H9 (cell line): ENCODE data around the gene BRI3BP. TPM values are rescaled to one million over a fixed set of nuclear protein-coding genes. Genes with fewer than 3 reads are reported as not detected.

Experiments
- DNase-seq: peaks from one replicate; pipeline ENCODE4 v3.0.0-alpha.2; 2017
- H2AFZ ChIP-seq: one replicate; pipeline ENCODE4 v1.6.1; 2013; ENCODE audit warnings: mild to moderate bottlenecking, low read length, control low read depth, moderate library complexity
- H2AK5ac ChIP-seq: 2 replicates; pipeline ENCODE4 v1.6.1; 2013; ENCODE audit warnings: low read length, control low read depth, mixed read lengths; ENCODE audit not compliant: insufficient read length
- H2BK120ac ChIP-seq: one replicate; pipeline ENCODE4 v1.6.1; 2013; ENCODE audit warnings: low read depth, mild to moderate bottlenecking, low read length, control low read depth, inconsistent platforms; ENCODE audit not compliant: poor library complexity, severe bottlenecking
- H2BK12ac ChIP-seq: 2 replicates; pipeline ENCODE4 v1.6.1; 2013; ENCODE audit warnings: low read length, control low read depth, mixed read lengths, low read depth; ENCODE audit not compliant: insufficient read length
- H2BK15ac ChIP-seq: 2 replicates; pipeline ENCODE4 v1.6.1; 2013; ENCODE audit warnings: low read depth, low read length, control low read depth
- H2BK20ac ChIP-seq: one replicate; pipeline ENCODE4 v1.6.1; 2013; ENCODE audit warnings: low read depth, mild to moderate bottlenecking, low read length, control low read depth, inconsistent platforms; ENCODE audit not compliant: poor library complexity, severe bottlenecking
- H2BK5ac ChIP-seq: 2 replicates; pipeline ENCODE4 v1.6.1; 2013; ENCODE audit warnings: low read length, control low read depth, mixed read lengths; ENCODE audit not compliant: insufficient read length
- H3K14ac ChIP-seq: 2 replicates; pipeline ENCODE4 v1.6.1; 2013; ENCODE audit warnings: low read length, control low read depth; ENCODE audit not compliant: insufficient read depth
- H3K18ac ChIP-seq: 2 replicates; pipeline ENCODE4 v1.6.1; 2013; ENCODE audit warnings: low read depth, mild to moderate bottlenecking, mixed read lengths, low read length, control low read depth; ENCODE audit not compliant: insufficient read length
- H3K23ac ChIP-seq: 2 replicates; pipeline ENCODE4 v1.6.1; 2013; ENCODE audit warnings: low read length, control low read depth, mixed read lengths, low read depth; ENCODE audit not compliant: insufficient read length
- H3K23me2 ChIP-seq: 2 replicates; pipeline ENCODE4 v1.6.1; 2013; ENCODE audit warnings: low read depth, mild to moderate bottlenecking, mixed read lengths, low read length, control low read depth; ENCODE audit not compliant: insufficient read length, poor library complexity, severe bottlenecking
- H3K27ac ChIP-seq: 2 replicates; pipeline ENCODE4 v1.5.1; 2013; ENCODE audit warnings: low read length, control low read depth, mixed read lengths, low read depth; ENCODE audit not compliant: insufficient read length
- H3K27me3 ChIP-seq: 2 replicates; pipeline ENCODE4 v1.6.1; 2013; ENCODE audit warnings: low read length, control low read depth, inconsistent platforms; ENCODE audit not compliant: insufficient read depth
- H3K4ac ChIP-seq: 2 replicates; pipeline ENCODE4 v1.6.1; 2013; ENCODE audit warnings: low read depth, mild to moderate bottlenecking, control low read depth, inconsistent platforms, low read length, moderate library complexity
- H3K4me1 ChIP-seq: 2 replicates; pipeline ENCODE4 v1.6.1; 2013; ENCODE audit warnings: low read length, control low read depth, inconsistent platforms; ENCODE audit not compliant: insufficient read depth
- H3K4me2 ChIP-seq: 2 replicates; pipeline ENCODE4 v1.6.1; 2013; ENCODE audit warnings: low read length, control low read depth, mixed read lengths; ENCODE audit not compliant: insufficient read length, insufficient read depth
- H3K56ac ChIP-seq: 2 replicates; pipeline ENCODE4 v1.6.1; 2013; ENCODE audit warnings: low read depth, mild to moderate bottlenecking, mixed read lengths, low read length, control low read depth; ENCODE audit not compliant: insufficient read length
- H3K79me1 ChIP-seq: 2 replicates; pipeline ENCODE4 v1.6.1; 2013; ENCODE audit warnings: low read depth, mild to moderate bottlenecking, moderate library complexity, low read length, control low read depth, inconsistent platforms; ENCODE audit not compliant: insufficient read depth, poor library complexity, severe bottlenecking
- H3K79me2 ChIP-seq: 2 replicates; pipeline ENCODE4 v1.6.1; 2013; ENCODE audit warnings: low read length, control low read depth, inconsistent platforms; ENCODE audit not compliant: insufficient read depth
- H3K9ac ChIP-seq: 2 replicates; pipeline ENCODE4 v1.6.1; 2013; ENCODE audit warnings: low read length, control low read depth, mixed read lengths; ENCODE audit not compliant: insufficient read length; ENCODE audit errors: extremely low read depth
- H3K9me3 ChIP-seq: one replicate; pipeline ENCODE4 v1.6.1; 2013; ENCODE audit warnings: low read depth, low read length, inconsistent platforms; ENCODE audit not compliant: control insufficient read depth
- H3T11ph ChIP-seq: one replicate; pipeline ENCODE4 v1.6.1; 2013; ENCODE audit warnings: mild to moderate bottlenecking, low read length, control low read depth, inconsistent platforms
- H4K20me1 ChIP-seq: one replicate; pipeline ENCODE4 v1.6.1; 2013; ENCODE audit not compliant: control insufficient read depth, insufficient read length, insufficient read depth
- H4K5ac ChIP-seq: 2 replicates; pipeline ENCODE4 v1.6.1; 2013; ENCODE audit warnings: low read depth, mild to moderate bottlenecking, mixed read lengths, low read length, control low read depth; ENCODE audit not compliant: insufficient read length
- H4K8ac ChIP-seq: replicated peaks from 2 replicates; pipeline ENCODE4 v1.6.1; 2013; ENCODE audit warnings: low read length, control low read depth, mixed read lengths, low read depth; ENCODE audit not compliant: insufficient read length
- H4K91ac ChIP-seq: 2 replicates; pipeline ENCODE4 v1.6.1; 2013; ENCODE audit warnings: low read depth, mild to moderate bottlenecking, moderate library complexity, mixed read lengths, low read length, control low read depth; ENCODE audit not compliant: insufficient read length
- H3K27ac Mint-ChIP-seq, 3 experiments: 2 replicates in 2 of 3; 3 replicates in 1 of 3; pipeline ENCODE4 v1.8.0; 2020 to 2021; ENCODE audit warnings: mixed read lengths in 3 of 3, mild to moderate bottlenecking in 1 of 3, moderate library complexity in 1 of 3
- H3K27me3 Mint-ChIP-seq: 2 replicates; pipeline ENCODE4 v1.8.0; 2021; ENCODE audit warnings: low read depth, mild to moderate bottlenecking, moderate library complexity, mixed read lengths
- H3K36me3 Mint-ChIP-seq, 3 experiments: 2 replicates in 2 of 3; 3 replicates in 1 of 3; pipeline ENCODE4 v1.8.0; 2020 to 2021; ENCODE audit warnings: low read depth in 3 of 3, mixed read lengths in 3 of 3; ENCODE audit not compliant: insufficient read depth in 1 of 3
- H3K4me1 Mint-ChIP-seq, 2 experiments: 2 replicates each; pipeline ENCODE4 v1.8.0; 2020; ENCODE audit warnings: mixed read lengths in 2 of 2
- H3K4me3 Mint-ChIP-seq, 2 experiments: 2 replicates in 1 of 2; 3 replicates in 1 of 2; pipeline ENCODE4 v1.8.0; 2020 to 2021; ENCODE audit warnings: mild to moderate bottlenecking in 2 of 2, mixed read lengths in 2 of 2, moderate library complexity in 1 of 2
- H3K9me3 Mint-ChIP-seq, 2 experiments: 2 replicates in 1 of 2; 3 replicates in 1 of 2; pipeline ENCODE4 v1.8.0; 2020; ENCODE audit warnings: mild to moderate bottlenecking in 2 of 2, mixed read lengths in 2 of 2, moderate library complexity in 1 of 2
- CTCF ChIP-seq: fragments of 200-600 bp; sonication (generic); conservative IDR thresholded peaks from 3 replicates; pipeline ENCODE4 v1.8.0; 2021; ENCODE audit warnings: antibody characterized with exemption, mild to moderate bottlenecking
- WGBS: extraction: QIAGEN DNeasy Blood & Tissue Kit; methylation state at CpG from one replicate; pipeline ENCODE4 v1.1.7; 2013; ENCODE audit warnings: missing lambda C conversion rate, low lambda C conversion rate, mixed read lengths; ENCODE audit not compliant: insufficient read length; ENCODE audit errors: extremely low coverage; 5-methylcytosine and 5-hydroxymethylcytosine counted together
- total RNA-seq: library from RNA; stranded (reverse); gene quantifications from 2 replicates; pipeline ENCODE4 v1.2.1, GENCODE V29; 2021

BRI3BP gene
- total RNA-seq, 1 experiment from 2014 or later, result 10.5 TPM

- no peak for TF ChIP-seq CTCF
- Histone ChIP-seq H3K56ac (no peak overlapping the region), H4K91ac (no peak overlapping the region), H4K5ac (no peak overlapping the region), H3K79me1 (no peaks in the 10 kb centered on the region), H2AK5ac (no peak overlapping the region), H3K14ac (no peak overlapping the region), H2BK20ac (no peak overlapping the region), H2BK5ac (no peak overlapping the region), H3K18ac (no peak overlapping the region), H3T11ph (no peak overlapping the region), H2BK15ac (no peak overlapping the region), H2BK12ac (no peak overlapping the region), H3K9me3 (peaks cover 5% of the 10 kb centered on the region), H4K20me1 (no peaks in the 10 kb centered on the region), H3K4me2 (no peak overlapping the region), H2AFZ (no peak overlapping the region), H3K27me3 (no peaks in the 10 kb centered on the region), H3K23ac (no peak overlapping the region), H3K4me1 (no peaks in the 10 kb centered on the region), H3K4ac (no peak overlapping the region), H4K8ac (no peak overlapping the region), H3K23me2 (no peaks in the 10 kb centered on the region), H3K9ac (no peak overlapping the region), H3K79me2 (no peaks in the 10 kb centered on the region), H2BK120ac (no peak overlapping the region), H3K27ac (no peak overlapping the region)
- H3K4me3 Mint-ChIP-seq, result no peak overlapping the region
- no peak overlapping the region for H3K27ac Mint-ChIP-seq
- peaks cover 13 to 32% (median 14%) of the 10 kb centered on the region in 3 experiments for H3K36me3 Mint-ChIP-seq
- DNase-seq, result no peak
- WGBS, result no CpG with 5 or more reads among the region's 5 CpGs
- H3K9me3 Mint-ChIP-seq, result peaks cover 28 to 30% of the 10 kb centered on the region in 2 experiments
- H3K27me3 Mint-ChIP-seq, result peaks cover 3% of the 10 kb centered on the region; the same call in 1 of the 2 replicates
- peaks cover 5 to 16% of the 10 kb centered on the region in 2 experiments for H3K4me1 Mint-ChIP-seq
Measured at GRCh38 chr12:125057708-125058107, 64.3 kb downstream of the BRI3BP start.
